Caco-2 (cell line): ENCODE data around the gene FBXO46. TPM values are rescaled to one million over a fixed set of nuclear protein-coding genes. Genes with fewer than 3 reads are reported as not detected.

Source experiments
- BruUV-seq: library from RNA; stranded (reverse); fragments of 400-500 nt; replicated peaks from 2 replicates; lab custom pipeline; 2021; lab: Mats Ljungman, UMichigan
- CTCF ChIA-PET: fragments of 300-600 bp; sonication (Branson Sonifier 250); formaldehyde crosslinking; loops from one replicate; lab custom pipeline; 2022; ENCODE audit warnings: antibody characterized with exemption; lab: Charles Lee
- POLR2A ChIA-PET: fragments of 300-600 bp; sonication (Branson Sonifier 250); formaldehyde crosslinking; loops from one replicate; lab custom pipeline; 2022; ENCODE audit warnings: antibody characterized with exemption; lab: Charles Lee
- DNase-seq, 2 experiments: peaks; one replicate each; pipeline versions ENCODE4 v3.0.0 to v3.0.0-alpha.2; 2020 to 2022
- H3K27me3 ChIP-seq: replicated peaks from 2 replicates; pipeline ENCODE4 v1.6.0; 2011; ENCODE audit warnings: low read length; ENCODE audit not compliant: control insufficient read depth, insufficient read depth
- H3K36me3 ChIP-seq: 2 replicates; pipeline ENCODE4 v1.5.1; 2011; ENCODE audit warnings: low read length; ENCODE audit not compliant: control insufficient read depth, insufficient read depth
- H3K4me1 ChIP-seq: fragments of 250-450 bp; sonication (Bioruptor Pico); 2 replicates; pipeline ENCODE4 v1.5.1; 2020; ENCODE audit warnings: mild to moderate bottlenecking
- H3K4me3 ChIP-seq: 2 replicates; pipeline ENCODE4 v1.5.1; 2011; ENCODE audit warnings: low read depth, mild to moderate bottlenecking, control low read depth, low read length
- H3K9me3 ChIP-seq: fragments of 250-450 bp; sonication (Bioruptor Pico); 2 replicates; pipeline ENCODE4 v1.5.1; 2020; ENCODE audit warnings: mild to moderate bottlenecking, moderate library complexity
- H3K27ac Mint-ChIP-seq: one replicate; pipeline ENCODE4 v1.8.0; 2022; ENCODE audit warnings: mixed read lengths; ENCODE audit not compliant: unreplicated experiment
- H3K27me3 Mint-ChIP-seq: one replicate; pipeline ENCODE4 v1.8.0; 2022; ENCODE audit warnings: mixed read lengths; ENCODE audit not compliant: insufficient read depth, unreplicated experiment
- H3K36me3 Mint-ChIP-seq: one replicate; pipeline ENCODE4 v1.8.0; 2022; ENCODE audit warnings: mild to moderate bottlenecking, mixed read lengths; ENCODE audit not compliant: insufficient read depth, unreplicated experiment
- H3K4me1 Mint-ChIP-seq: one replicate; pipeline ENCODE4 v1.8.0; 2022; ENCODE audit warnings: low read depth, mixed read lengths; ENCODE audit not compliant: unreplicated experiment
- H3K4me3 Mint-ChIP-seq: one replicate; pipeline ENCODE4 v1.8.0; 2022; ENCODE audit warnings: mild to moderate bottlenecking, moderate library complexity, mixed read lengths; ENCODE audit not compliant: unreplicated experiment
- H3K9me3 Mint-ChIP-seq: one replicate; pipeline ENCODE4 v1.8.0; 2022; ENCODE audit warnings: mixed read lengths; ENCODE audit not compliant: unreplicated experiment
- intact Hi-C: fragments of 100-400 bp; cut with micrococcal nuclease; formaldehyde crosslinking; loops from one replicate; pipeline ENCODE4 v1.10.0; 2022; ENCODE audit not compliant: unreplicated experiment
- total RNA-seq: library from RNA; stranded (reverse); gene quantifications from 2 replicates; pipeline ENCODE4 v1.2.3, GENCODE V29; 2022
- TF ChIP-seq, protein P1 (sequence below), 2 experiments: fragments of 200-600 bp in 1 of 2; IDR thresholded peaks; 1 replicate in 1 of 2; 2 replicates in 1 of 2; pipeline versions ENCODE4 v1.5.1 to v1.8.0; 2011 to 2022; ENCODE audit warnings: antibody characterized with exemption in 1 of 2, control low read depth in 1 of 2, inconsistent platforms in 1 of 2, low read depth in 1 of 2, low read length in 1 of 2, mild to moderate bottlenecking in 1 of 2, moderate library complexity in 1 of 2; ENCODE audit not compliant: insufficient read depth in 1 of 2, severe bottlenecking in 1 of 2, unreplicated experiment in 1 of 2

Gene FBXO46
- total RNA-seq, 1 experiment from 2014 or later, result 31.0 TPM

DNA sequence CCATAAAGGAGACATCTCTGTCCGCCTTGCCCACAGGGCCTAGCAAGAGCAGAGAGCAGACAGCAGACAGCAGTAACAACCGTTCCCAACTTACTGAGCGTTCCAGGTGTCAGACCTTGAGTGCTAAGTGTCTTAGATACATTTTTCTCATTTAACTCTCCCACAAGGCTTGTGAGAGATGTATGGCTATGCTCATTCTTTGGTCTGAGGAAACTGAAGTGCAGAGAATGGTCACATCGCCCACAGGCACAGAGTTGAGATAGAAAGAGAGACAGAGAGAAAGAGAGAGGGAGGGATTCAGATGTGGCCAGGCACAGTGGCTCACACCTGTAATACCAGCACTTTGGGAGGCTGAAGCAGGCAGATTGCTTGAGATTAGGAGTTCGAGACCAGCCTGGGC, 16.8 kb upstream of the FBXO46 start:
- Mint-ChIP-seq H3K27me3 (no peaks in the 10 kb centered on the region), H3K4me3 (no peak overlapping the region), H3K36me3 (peaks cover 4% of the 10 kb centered on the region), H3K4me1 (no peaks in the 10 kb centered on the region), H3K27ac (no peak overlapping the region), H3K9me3 (no peaks in the 10 kb centered on the region)
- H3K4me1 ChIP-seq, result no peaks in the 10 kb centered on the region
- no TSS peak for BruUV-seq
- CTCF ChIA-PET, result no interaction called here
- no peak overlapping the region for H3K4me3 ChIP-seq
- no peaks in the 10 kb centered on the region for H3K9me3 ChIP-seq
- TF ChIP-seq, protein P1, sequence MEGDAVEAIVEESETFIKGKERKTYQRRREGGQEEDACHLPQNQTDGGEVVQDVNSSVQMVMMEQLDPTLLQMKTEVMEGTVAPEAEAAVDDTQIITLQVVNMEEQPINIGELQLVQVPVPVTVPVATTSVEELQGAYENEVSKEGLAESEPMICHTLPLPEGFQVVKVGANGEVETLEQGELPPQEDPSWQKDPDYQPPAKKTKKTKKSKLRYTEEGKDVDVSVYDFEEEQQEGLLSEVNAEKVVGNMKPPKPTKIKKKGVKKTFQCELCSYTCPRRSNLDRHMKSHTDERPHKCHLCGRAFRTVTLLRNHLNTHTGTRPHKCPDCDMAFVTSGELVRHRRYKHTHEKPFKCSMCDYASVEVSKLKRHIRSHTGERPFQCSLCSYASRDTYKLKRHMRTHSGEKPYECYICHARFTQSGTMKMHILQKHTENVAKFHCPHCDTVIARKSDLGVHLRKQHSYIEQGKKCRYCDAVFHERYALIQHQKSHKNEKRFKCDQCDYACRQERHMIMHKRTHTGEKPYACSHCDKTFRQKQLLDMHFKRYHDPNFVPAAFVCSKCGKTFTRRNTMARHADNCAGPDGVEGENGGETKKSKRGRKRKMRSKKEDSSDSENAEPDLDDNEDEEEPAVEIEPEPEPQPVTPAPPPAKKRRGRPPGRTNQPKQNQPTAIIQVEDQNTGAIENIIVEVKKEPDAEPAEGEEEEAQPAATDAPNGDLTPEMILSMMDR (IDR thresholded peaks at IDR 0.05; ENCODE audit: insufficient read depth in 1 of 2, low read depth in 1 of 2, low read length in 1 of 2, severe bottlenecking in 1 of 2, unreplicated experiment in 1 of 2), result no peak
- no peaks in the 10 kb centered on the region for H3K27me3 ChIP-seq
- H3K36me3 ChIP-seq, result no peaks in the 10 kb centered on the region
- intact Hi-C loops, result no loop called here
- POLR2A ChIA-PET, result no interaction called here
- DNase-seq, result no peak

DNA sequence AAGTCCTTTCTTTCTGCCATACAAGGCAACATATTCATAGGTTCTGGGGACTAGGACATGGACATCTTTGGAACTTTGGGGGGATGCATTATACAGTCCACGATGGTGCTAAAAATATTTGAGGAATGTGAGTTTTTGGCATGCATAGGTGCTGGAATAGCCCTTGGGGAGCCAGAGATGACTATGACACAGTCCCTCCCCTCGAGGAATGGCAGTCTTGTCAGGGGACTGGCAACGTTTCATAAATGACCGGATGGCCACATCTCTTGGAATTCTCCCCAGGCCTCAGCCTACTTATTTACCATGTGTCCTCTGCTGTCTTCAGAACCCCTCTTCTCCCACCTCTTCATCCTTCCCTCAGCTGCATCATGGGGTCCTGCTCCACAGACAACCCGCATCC, 16.2 kb upstream of the FBXO46 start:
- H3K27me3 Mint-ChIP-seq, result no peaks in the 10 kb centered on the region
- H3K36me3 Mint-ChIP-seq, result peaks cover 5% of the 10 kb centered on the region
- H3K27ac Mint-ChIP-seq, result no peak overlapping the region

DNA sequence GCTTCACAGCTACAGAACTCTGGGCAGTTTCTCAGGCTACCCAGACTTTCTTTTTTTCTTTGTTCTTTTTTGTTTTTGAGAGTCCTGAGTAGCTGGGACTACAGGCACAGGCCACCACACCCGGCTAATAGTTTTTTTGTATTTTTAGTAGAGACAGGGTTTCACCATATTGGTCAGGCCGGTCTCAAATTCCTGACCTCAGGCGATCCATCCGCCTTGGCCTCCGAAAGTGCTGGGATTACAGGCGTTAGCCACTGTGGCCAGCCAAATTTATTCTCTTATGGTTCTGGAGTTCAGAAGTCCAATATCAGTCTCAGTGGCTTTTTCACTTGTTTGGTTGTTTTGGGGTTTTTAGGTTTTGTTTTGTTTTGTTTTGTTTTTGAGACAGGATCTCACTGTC, 14.9 kb upstream of the FBXO46 start:
- BruUV-seq, result no TSS peak
- H3K9me3 Mint-ChIP-seq, result no peaks in the 10 kb centered on the region
- H3K4me3 Mint-ChIP-seq, result no peak overlapping the region
- Histone ChIP-seq H3K27me3 (no peaks in the 10 kb centered on the region), H3K4me1 (no peaks in the 10 kb centered on the region), H3K9me3 (no peaks in the 10 kb centered on the region), H3K4me3 (no peak overlapping the region), H3K36me3 (no peaks in the 10 kb centered on the region)
- H3K27me3 Mint-ChIP-seq, result no peaks in the 10 kb centered on the region
- TF ChIP-seq, protein P1 (IDR thresholded peaks at IDR 0.05; ENCODE audit: insufficient read depth in 1 of 2, low read depth in 1 of 2, low read length in 1 of 2, severe bottlenecking in 1 of 2, unreplicated experiment in 1 of 2), result no peak
- no peak overlapping the region for H3K27ac Mint-ChIP-seq
- peaks cover 5% of the 10 kb centered on the region for H3K36me3 Mint-ChIP-seq
- ChIA-PET CTCF (interaction anchor here (0.7 kb wide), 1 partner anchor 153 kb away, joined by 4 read pairs; no protein-coding TSS in a partner anchor), POLR2A (no interaction called here)
- intact Hi-C loops, result no loop called here
- no peaks in the 10 kb centered on the region for H3K4me1 Mint-ChIP-seq
- DNase-seq, result no peak

More for the DNA sequence above, 16.2 kb upstream of the FBXO46 start:
- Histone ChIP-seq H3K4me1 (no peaks in the 10 kb centered on the region), H3K36me3 (no peaks in the 10 kb centered on the region), H3K9me3 (no peaks in the 10 kb centered on the region), H3K27me3 (no peaks in the 10 kb centered on the region), H3K4me3 (no peak overlapping the region)
- TF ChIP-seq, protein P1 (IDR thresholded peaks at IDR 0.05; ENCODE audit: insufficient read depth in 1 of 2, low read depth in 1 of 2, low read length in 1 of 2, severe bottlenecking in 1 of 2, unreplicated experiment in 1 of 2), result no peak
- H3K4me3 Mint-ChIP-seq, result no peak overlapping the region
- H3K4me1 Mint-ChIP-seq, result no peaks in the 10 kb centered on the region
- no peak for DNase-seq
- CTCF ChIA-PET, result no interaction called here
- POLR2A ChIA-PET, result no interaction called here
- intact Hi-C loops, result no loop called here
- no TSS peak for BruUV-seq
- H3K9me3 Mint-ChIP-seq, result no peaks in the 10 kb centered on the region
